Ovary (tissue), 9 donors: ENCODE results near the gene FMO2. TPM values are rescaled to one million over a fixed set of nuclear protein-coding genes. Genes with fewer than 3 reads are reported as not detected.

ENCODE experiments used
- DNase-seq, 5 donors: peaks; one replicate each; pipeline ENCODE4 v3.0.0-alpha.2; 2019 to 2020
- H3K27ac ChIP-seq, 2 donors: fragments of 200-600 bp; one replicate each; pipeline versions ENCODE4 v1.5.1 to v1.8.0; 2019 to 2022
- H3K27me3 ChIP-seq: fragments of 200-600 bp; one replicate; pipeline ENCODE4 v1.8.0; 2022
- H3K36me3 ChIP-seq: fragments of 200-600 bp; sonication (generic); one replicate; pipeline ENCODE4 v1.5.1; 2019
- H3K4me1 ChIP-seq: one replicate; pipeline ENCODE4 v1.8.1; 2013; ENCODE audit warnings: mild to moderate bottlenecking, moderate library complexity; ENCODE audit not compliant: insufficient read depth
- H3K4me3 ChIP-seq: fragments of 200-600 bp; sonication (generic); one replicate; pipeline ENCODE4 v1.5.1; 2017
- H3K9me3 ChIP-seq, 2 donors: fragments of 200-600 bp in 1 of 2; sonication (generic) in 1 of 2; one replicate each; pipeline versions ENCODE4 v1.5.1 to v1.8.1; 2013 to 2019; ENCODE audit warnings: mild to moderate bottlenecking in 1 of 2, moderate library complexity in 1 of 2
- CTCF ChIP-seq, 3 donors: fragments of 450-650 bp in 2 of 3; fragments of 200-600 bp in 1 of 3; IDR thresholded peaks; one replicate each; pipeline versions ENCODE4 v1.5.1 to v1.8.0; 2016 to 2022; ENCODE audit warnings: antibody characterized with exemption in 3 of 3, mild to moderate bottlenecking in 1 of 3
- EP300 ChIP-seq: sonication (generic); formaldehyde crosslinking; IDR thresholded peaks from one replicate; pipeline ENCODE4 v1.6.1; 2017; ENCODE audit warnings: antibody characterized with exemption
- POLR2A ChIP-seq: fragments of 450-650 bp; IDR thresholded peaks from one replicate; pipeline ENCODE4 v1.6.1; 2017; ENCODE audit warnings: antibody characterized with exemption, mild to moderate bottlenecking, moderate library complexity
- WGBS, 3 donors: extraction: QIAGEN DNeasy Blood & Tissue Kit in 1 of 3; methylation state at CpG; one replicate each; pipeline versions ENCODE4 v1.1.5 to v1.1.7; 2013 to 2017; 5-methylcytosine and 5-hydroxymethylcytosine counted together
- intact Hi-C, 4 donors: fragments of 100-400 bp; cut with DNase I; formaldehyde crosslinking; loops; one replicate each; pipeline versions ENCODE4 v1.11.0 to v1.15.1; 2022 to 2023
- polyA plus RNA-seq, 2 donors: library from polyadenylated mRNA; stranded (reverse); fragments of 200-250 nt in 1 of 2; fragments of 350-450 nt in 1 of 2; fragmentation: Illumina TruSeq in 1 of 2; extraction: RNeasy Lipid Tissue Mini Kit (QIAGEN cat#74804) in 1 of 2; gene quantifications; one replicate each; pipeline ENCODE4 v1.2.3, GENCODE V29; 2013 to 2014
- total RNA-seq, 7 donors: library from RNA; depleted of rRNA in 2 of 7; stranded (reverse); fragments of >200 nt in 2 of 7; fragmentation: NEBNext Ultra II Directional in 3 of 7; extraction: Animal tissue kit (Norgen Biotek cat#: 25700) in 3 of 7; gene quantifications; one replicate each; pipeline versions ENCODE4 v1.1.0 to v1.2.4, GENCODE V29; 2016 to 2023
- donor health status: DM: no; HTN: no; CAD: no; lungs with moderate emphysema.
- donor health status: DM: no; HTN: no; CAD: no.
- donor health status: Bipolar disorder and iron deficiency.
- donor health status: DM: yes; HTN: yes; CAD: no.
- donor health status: DM: no; HTN: no; CAD: no.
- donor health status: DM: yes; HTN: yes; CAD: no.

FMO2 gene
- total and polyA plus RNA-seq, 9 donors = 1.6 to 12.8 (median 5.8) TPM

GRCh38 chr1:171248841-171249240 lies 63.7 kb downstream of the FMO2 start:
- intact Hi-C loops = loop anchor here in 1 of 4 donors (5.0 kb wide), 1 partner anchor 63 kb away; the partner anchor contains the start of gene FMO4
- DNase-seq = no peak
- Histone ChIP-seq H3K9me3 (no peaks in the 10 kb centered on the region), H3K4me3 (no peak overlapping the region), H3K36me3 (no peaks in the 10 kb centered on the region), H3K4me1 (no peaks in the 10 kb centered on the region), H3K27me3 (no peaks in the 10 kb centered on the region), H3K27ac (no peak overlapping the region)
- TF ChIP-seq EP300 (no peak), POLR2A (no peak), CTCF (IDR thresholded peaks at IDR 0.05) (no peak)
- WGBS, 3 donors = 0 to 95% (median 40%) methylated on average over 1 of the region's 1 CpG

- H3K36me3 ChIP-seq = no peaks in the 10 kb centered on the region
- TF ChIP-seq CTCF (IDR thresholded peaks at IDR 0.05) (no peak), EP300 (no peak), POLR2A (no peak)
- 83 to 94% (median 90%) methylated on average over 3 of the region's 3 CpGs for WGBS, 3 donors
- no peak overlapping the region for H3K4me3 ChIP-seq
- no peak overlapping the region for H3K27ac ChIP-seq
- H3K27me3 ChIP-seq = no peaks in the 10 kb centered on the region
- no peaks in the 10 kb centered on the region for H3K4me1 ChIP-seq
- intact Hi-C loops = loop anchor here in 3 of 4 donors (5.0 to 10.0 kb wide), 2 partner anchors 62 to 65 kb away; partner anchors contain the start of gene FMO4 (in 3 of the 3)
- DNase-seq = no peak
- no peaks in the 10 kb centered on the region for H3K9me3 ChIP-seq
Observed at GRCh38 chr1:171250263-171250662, 65.2 kb downstream of the FMO2 start.

- TF ChIP-seq EP300 (no peak), CTCF (IDR thresholded peaks at IDR 0.05) (peak in 2 of 3 donors; percentile 36 to 43), POLR2A (no peak)
- DNase-seq = peak; percentile 46 to 72 (median 52)
- no peaks in the 10 kb centered on the region for H3K27me3 ChIP-seq
- intact Hi-C loops = loop anchor here in 3 of 4 donors (5.0 to 10.0 kb wide), 2 partner anchors 61 to 64 kb away; partner anchors contain the start of gene FMO4 (in 3 of the 3)
- no peaks in the 10 kb centered on the region for H3K4me1 ChIP-seq
- WGBS, 3 donors = 6 to 7% (median 6%) methylated on average over 34 of the region's 34 CpGs
- no peaks in the 10 kb centered on the region for H3K9me3 ChIP-seq
- H3K4me3 ChIP-seq = peak overlapping the region; percentile 52
- H3K36me3 ChIP-seq = no peaks in the 10 kb centered on the region
- no peak overlapping the region for H3K27ac ChIP-seq
Observed at GRCh38 chr1:171251042-171251951, 66.2 kb downstream of the FMO2 start.

GRCh38 chr1:171251952-171252300 lies 66.8 kb downstream of the FMO2 start:
- H3K4me1 ChIP-seq = no peaks in the 10 kb centered on the region
- H3K9me3 ChIP-seq = no peaks in the 10 kb centered on the region
- no peak for DNase-seq
- TF ChIP-seq CTCF (IDR thresholded peaks at IDR 0.05) (peak in 1 of 3 donors; percentile 2), EP300 (no peak)
- no peak overlapping the region for H3K4me3 ChIP-seq
- H3K27ac ChIP-seq = no peak overlapping the region
- no peaks in the 10 kb centered on the region for H3K36me3 ChIP-seq
- WGBS, 3 donors = 18 to 29% (median 29%) methylated on average over 6 of the region's 6 CpGs
- intact Hi-C loops = loop anchor here in 3 of 4 donors (5.0 to 10.0 kb wide), 2 partner anchors 60 to 63 kb away; partner anchors contain the start of gene FMO4 (in 3 of the 3)
- H3K27me3 ChIP-seq = no peaks in the 10 kb centered on the region
